GM18511 (cell line): ENCODE results near the gene PLEKHJ1.

Source experiments
- ATAC-seq: cut with Tn5 transposase; IDR thresholded peaks from one replicate; pipeline ENCODE4 v1.9.1; 2021; ENCODE audit warnings: mild to moderate bottlenecking, moderate library complexity; ENCODE audit not compliant: unreplicated experiment

The PLEKHJ1 gene

DNA sequence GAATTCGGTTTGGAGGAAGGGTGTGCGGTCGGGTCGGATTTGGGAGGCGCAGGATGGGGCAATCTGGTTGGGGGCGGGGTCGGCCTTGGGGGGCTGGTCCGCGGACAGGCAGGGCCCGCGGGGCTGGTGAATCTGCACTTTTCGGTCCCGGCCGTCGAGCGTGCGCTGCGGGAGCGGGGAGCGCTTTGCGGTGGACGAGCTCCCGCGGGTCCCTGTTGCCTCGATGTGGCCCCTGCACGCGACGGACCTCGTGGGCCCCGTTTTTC lies 34.0 kb upstream of the PLEKHJ1 start:
- no peak for ATAC-seq

- peak; percentile 59 for ATAC-seq
Observed at GRCh38 chr19:2269244-2270156, 33.4 kb upstream of the PLEKHJ1 start.

DNA sequence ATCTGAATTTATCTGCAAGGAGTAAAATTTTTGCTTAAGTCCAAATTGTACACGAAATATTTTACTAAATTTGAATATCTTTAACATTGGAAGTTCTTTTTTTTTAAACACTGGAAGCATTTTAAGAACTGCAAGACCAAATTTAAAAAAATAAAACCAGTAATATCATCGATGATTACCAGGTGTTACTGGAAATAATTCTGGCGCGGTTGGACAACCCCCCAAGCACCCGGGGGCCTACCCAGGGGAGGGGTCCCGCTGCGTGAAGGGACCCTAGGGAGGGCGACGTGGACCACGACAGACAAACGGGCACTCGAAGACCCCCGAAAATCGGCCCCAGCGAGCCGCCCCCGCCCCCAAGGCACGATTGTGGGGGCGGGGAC lies 32.7 kb upstream of the PLEKHJ1 start:
- ATAC-seq = no peak

DNA sequence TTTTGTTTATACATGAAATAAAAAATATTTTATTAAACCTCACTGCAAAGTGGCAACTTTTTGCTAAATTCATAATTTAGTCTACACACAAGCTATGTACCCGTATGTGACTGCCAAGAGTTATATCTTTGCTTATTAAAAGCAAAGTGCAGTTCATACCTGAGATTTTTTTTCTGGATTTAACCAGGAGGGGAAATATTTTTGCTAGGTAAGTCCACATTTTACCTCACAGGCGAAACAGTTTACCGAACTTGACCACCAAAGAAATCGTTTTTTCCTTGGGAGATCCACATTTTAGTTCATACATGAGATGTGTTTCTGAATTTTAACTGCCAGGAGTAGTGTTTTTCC lies 32.3 kb upstream of the PLEKHJ1 start:
- no peak for ATAC-seq

- no peak for ATAC-seq
Observed at GRCh38 chr19:2266183-2266993, 30.3 kb upstream of the PLEKHJ1 start.

- no peak for ATAC-seq
Observed at GRCh38 chr19:2261438-2262172, 25.5 kb upstream of the PLEKHJ1 start.

- no peak for ATAC-seq
Observed at GRCh38 chr19:2260341-2260805, 24.2 kb upstream of the PLEKHJ1 start.

DNA sequence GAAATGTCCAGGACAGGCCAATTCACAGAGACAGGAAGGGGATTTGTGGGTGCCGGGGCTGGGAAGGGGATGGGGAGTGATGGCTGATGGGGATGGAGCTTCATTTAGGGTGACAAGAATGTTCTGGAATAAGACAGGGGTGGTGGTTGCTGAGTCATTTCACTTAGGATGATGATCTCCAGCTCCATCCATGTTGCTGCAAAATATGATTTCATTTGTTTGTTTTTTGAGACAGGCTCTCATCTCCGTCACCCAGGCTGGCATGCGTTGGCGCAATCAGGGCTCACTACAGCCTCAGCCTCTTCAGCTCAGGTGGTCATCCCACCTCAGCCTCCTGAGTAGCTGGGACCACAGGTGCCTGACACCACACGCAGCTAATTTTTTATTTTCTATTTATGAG lies 23.2 kb upstream of the PLEKHJ1 start:
- no peak for ATAC-seq

- ATAC-seq = no peak
Observed at GRCh38 chr19:2255982-2256685, 20.0 kb upstream of the PLEKHJ1 start, which contains the start of gene JSRP1. TSS of gene JSRP1 (minus strand) at chr19:2256417. CDS start at chr19:2255314, 1,103 bp downstream.

DNA sequence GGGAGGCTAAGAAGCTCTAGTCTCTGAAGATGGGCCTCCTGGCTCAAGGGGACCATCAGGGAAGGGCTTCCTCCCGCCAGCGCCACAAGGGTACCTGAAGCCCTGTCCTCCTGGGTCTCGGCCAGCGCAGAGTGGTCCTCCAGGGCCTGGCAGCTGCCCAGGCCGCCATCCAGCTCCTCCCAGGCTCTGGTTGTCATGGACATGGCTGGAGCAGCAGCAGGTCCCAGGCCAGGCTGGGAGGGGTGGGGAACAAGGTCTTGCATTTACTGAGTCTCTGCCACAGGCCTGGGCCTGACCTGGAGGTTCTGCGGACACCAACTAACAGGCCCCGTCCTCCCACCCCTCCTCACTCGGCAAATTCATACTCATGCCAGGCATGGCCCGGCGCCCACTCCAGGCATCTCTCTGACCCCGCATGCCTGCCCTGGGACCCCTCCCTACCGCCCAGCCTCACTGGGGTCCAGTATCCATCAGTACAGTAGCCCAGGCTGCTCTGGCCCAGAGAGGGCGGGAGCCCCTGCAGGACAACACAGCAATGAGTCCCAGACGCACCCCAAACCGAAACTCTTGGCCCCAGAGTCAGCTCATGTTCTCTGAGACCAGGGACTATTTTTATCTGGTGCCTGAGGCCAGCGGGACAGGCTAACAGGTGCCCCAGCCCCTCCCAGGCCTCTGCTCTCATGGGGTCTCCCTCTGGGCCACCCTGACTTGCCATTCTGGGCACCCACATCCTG lies 19.1 kb upstream of the PLEKHJ1 start:
- ATAC-seq = no peak

DNA sequence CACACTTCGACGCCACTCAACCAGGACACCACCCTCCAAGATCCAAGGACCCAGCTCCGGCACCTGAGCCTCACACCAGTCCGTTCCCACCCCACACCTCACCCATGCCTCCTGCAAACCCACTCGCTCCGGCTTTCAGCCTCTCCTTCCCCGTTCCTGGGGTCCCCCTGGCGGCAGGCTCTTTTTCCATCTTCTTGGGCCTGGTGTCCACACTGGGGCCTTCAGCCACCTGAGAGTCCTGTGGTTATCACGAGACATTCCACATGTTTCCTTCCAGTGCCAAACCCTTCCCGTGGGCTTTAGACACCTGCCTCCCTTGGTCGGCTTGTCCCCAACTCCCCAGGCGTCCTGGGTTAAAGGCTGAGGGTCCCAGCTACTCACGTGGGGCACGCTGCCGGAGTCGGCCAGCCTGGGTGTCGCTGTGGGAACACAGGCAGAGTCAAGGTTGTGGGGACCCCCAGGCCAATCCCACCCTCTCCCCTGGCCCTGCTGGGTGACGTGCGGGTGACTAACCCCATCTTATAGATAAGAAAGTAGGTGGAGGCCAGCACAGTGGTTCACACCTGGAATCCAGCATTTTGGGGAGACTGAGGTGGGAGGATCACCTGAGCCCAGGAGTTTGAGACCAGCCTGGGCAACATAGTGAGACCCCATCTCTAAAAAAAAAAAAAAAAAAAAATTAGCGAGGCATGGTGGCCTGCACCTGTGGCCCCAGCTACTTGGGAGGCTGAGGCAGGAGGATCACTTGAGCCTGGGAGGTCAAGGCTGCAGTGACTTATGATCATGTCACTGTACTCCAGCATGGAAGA lies 18.1 kb upstream of the PLEKHJ1 start:
- ATAC-seq = no peak

- no peak for ATAC-seq
Observed at GRCh38 chr19:2253106-2254063, 17.3 kb upstream of the PLEKHJ1 start.

DNA sequence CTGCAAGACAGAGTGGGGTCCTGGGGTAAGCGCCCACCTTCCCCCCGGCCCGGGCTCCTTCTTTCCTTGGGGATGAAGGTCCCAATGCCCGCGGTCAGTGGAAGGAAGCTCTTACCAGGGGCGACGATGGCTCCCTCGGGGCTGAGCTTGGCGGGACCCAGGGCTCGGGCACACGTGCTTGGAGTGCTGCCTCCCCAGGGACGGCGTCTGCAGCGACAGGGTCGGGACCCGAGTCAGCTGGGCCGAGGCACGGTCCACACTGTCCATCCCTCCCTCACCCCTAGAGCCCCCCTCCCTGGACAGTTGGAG lies 16.6 kb upstream of the PLEKHJ1 start:
- no peak for ATAC-seq

- ATAC-seq = no peak
Observed at GRCh38 chr19:2252055-2252796, 16.1 kb upstream of the PLEKHJ1 start.

DNA sequence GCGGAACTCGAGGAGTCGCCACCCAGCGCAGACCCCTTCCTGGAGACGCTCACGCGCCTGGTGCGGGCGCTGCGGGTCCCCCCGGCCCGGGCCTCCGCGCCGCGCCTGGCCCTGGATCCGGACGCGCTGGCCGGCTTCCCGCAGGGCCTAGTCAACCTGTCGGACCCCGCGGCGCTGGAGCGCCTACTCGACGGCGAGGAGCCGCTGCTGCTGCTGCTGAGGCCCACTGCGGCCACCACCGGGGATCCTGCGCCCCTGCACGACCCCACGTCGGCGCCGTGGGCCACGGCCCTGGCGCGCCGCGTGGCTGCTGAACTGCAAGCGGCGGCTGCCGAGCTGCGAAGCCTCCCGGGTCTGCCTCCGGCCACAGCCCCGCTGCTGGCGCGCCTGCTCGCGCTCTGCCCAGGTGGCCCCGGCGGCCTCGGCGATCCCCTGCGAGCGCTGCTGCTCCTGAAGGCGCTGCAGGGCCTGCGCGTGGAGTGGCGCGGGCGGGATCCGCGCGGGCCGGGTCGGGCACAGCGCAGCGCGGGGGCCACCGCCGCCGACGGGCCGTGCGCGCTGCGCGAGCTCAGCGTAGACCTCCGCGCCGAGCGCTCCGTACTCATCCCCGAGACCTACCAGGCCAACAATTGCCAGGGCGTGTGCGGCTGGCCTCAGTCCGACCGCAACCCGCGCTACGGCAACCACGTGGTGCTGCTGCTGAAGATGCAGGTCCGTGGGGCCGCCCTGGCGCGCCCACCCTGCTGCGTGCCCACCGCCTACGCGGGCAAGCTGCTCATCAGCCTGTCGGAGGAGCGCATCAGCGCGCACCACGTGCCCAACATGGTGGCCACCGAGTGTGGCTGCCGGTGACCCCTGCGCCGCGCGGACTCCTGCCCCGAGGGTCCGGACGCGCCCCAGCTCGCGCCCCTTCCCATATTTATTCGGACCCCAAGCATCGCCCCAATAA lies 15.3 kb upstream of the PLEKHJ1 start:
- ATAC-seq = no peak

- no peak for ATAC-seq
Observed at GRCh38 chr19:2250766-2251105, 14.6 kb upstream of the PLEKHJ1 start.
